Gastroesophageal sphincter (tissue), 3 donors: Measurements from ENCODE around the gene BRAT1.

ENCODE experiments used
- EP300 ChIP-seq: sonication (generic); formaldehyde crosslinking; IDR thresholded peaks from one replicate; pipeline ENCODE4 v1.6.1; 2017; ENCODE audit warnings: antibody characterized with exemption, mild to moderate bottlenecking
- POLR2A ChIP-seq, 2 donors: fragments of 450-650 bp; IDR thresholded peaks; one replicate each; pipeline ENCODE4 v1.6.1; 2017; ENCODE audit warnings: antibody characterized with exemption in 2 of 2, mild to moderate bottlenecking in 2 of 2, moderate library complexity in 1 of 2
- POLR2AphosphoS5 ChIP-seq: sonication (generic); formaldehyde crosslinking; IDR thresholded peaks from one replicate; pipeline ENCODE4 v1.6.1; 2017; ENCODE audit warnings: antibody characterized with exemption
- TF ChIP-seq, protein P1 (sequence below), 4 experiments: fragments of 200-600 bp in 2 of 4; fragments of 450-650 bp in 2 of 4; sonication (generic) in 1 of 4; IDR thresholded peaks; one replicate each; pipeline ENCODE4 v1.5.1; 2017 to 2019; ENCODE audit warnings: antibody characterized with exemption in 4 of 4, mild to moderate bottlenecking in 2 of 4, moderate library complexity in 2 of 4

GRCh38 chr7:2492038-2492437 is 63.3 kb downstream of the BRAT1 start:
- TF ChIP-seq, protein P1, sequence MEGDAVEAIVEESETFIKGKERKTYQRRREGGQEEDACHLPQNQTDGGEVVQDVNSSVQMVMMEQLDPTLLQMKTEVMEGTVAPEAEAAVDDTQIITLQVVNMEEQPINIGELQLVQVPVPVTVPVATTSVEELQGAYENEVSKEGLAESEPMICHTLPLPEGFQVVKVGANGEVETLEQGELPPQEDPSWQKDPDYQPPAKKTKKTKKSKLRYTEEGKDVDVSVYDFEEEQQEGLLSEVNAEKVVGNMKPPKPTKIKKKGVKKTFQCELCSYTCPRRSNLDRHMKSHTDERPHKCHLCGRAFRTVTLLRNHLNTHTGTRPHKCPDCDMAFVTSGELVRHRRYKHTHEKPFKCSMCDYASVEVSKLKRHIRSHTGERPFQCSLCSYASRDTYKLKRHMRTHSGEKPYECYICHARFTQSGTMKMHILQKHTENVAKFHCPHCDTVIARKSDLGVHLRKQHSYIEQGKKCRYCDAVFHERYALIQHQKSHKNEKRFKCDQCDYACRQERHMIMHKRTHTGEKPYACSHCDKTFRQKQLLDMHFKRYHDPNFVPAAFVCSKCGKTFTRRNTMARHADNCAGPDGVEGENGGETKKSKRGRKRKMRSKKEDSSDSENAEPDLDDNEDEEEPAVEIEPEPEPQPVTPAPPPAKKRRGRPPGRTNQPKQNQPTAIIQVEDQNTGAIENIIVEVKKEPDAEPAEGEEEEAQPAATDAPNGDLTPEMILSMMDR (IDR thresholded peaks at IDR 0.05), result no peak
- TF ChIP-seq POLR2A (IDR thresholded peaks at IDR 0.05), result no peak
- TF ChIP-seq EP300, result no peak
- TF ChIP-seq POLR2AphosphoS5, result no peak
